Left forelimb (tissue), 1 donor: ENCODE data around the gene ZNF532.
"Not testable (repeated sequence)": the region's sequence is repeated elsewhere in the genome, so short reads cannot be mapped to it uniquely, and the experiment has no call there.

Experiments used
- DNase-seq: peaks from one replicate; pipeline ENCODE4 v3.0.0-alpha.2; 2018; ENCODE audit warnings: low spot score

ZNF532 gene

GRCh38 chr18:58864146-58865032 lies at the start of gene ZNF532:
Gene ZNF532 (plus strand): TSS chr18:58864877. CDS start in a region left out here.
- peak; percentile 76 for DNase-seq

- DNase-seq = no peak
Measured at GRCh38 chr18:58819051-58819450, 45.6 kb upstream of the ZNF532 start.

- no peak for DNase-seq
Measured at GRCh38 chr18:58820251-58820650, 44.4 kb upstream of the ZNF532 start.

GRCh38 chr18:58822944-58823343 lies 41.7 kb upstream of the ZNF532 start:
- no peak for DNase-seq

GRCh38 chr18:58823412-58823811 lies 41.3 kb upstream of the ZNF532 start:
- DNase-seq = no peak

GRCh38 chr18:58826926-58827325 lies 37.8 kb upstream of the ZNF532 start:
- DNase-seq = not testable (repeated sequence)

GRCh38 chr18:58827428-58827827 lies 37.2 kb upstream of the ZNF532 start:
- no peak for DNase-seq

GRCh38 chr18:58827886-58828285 lies 36.8 kb upstream of the ZNF532 start:
- no peak for DNase-seq

GRCh38 chr18:58828399-58829121 lies 36.1 kb upstream of the ZNF532 start:
- DNase-seq = no peak

- no peak for DNase-seq
Measured at GRCh38 chr18:58829263-58829662, 35.4 kb upstream of the ZNF532 start.

GRCh38 chr18:58829886-58830285 lies 34.8 kb upstream of the ZNF532 start:
- not testable (repeated sequence) for DNase-seq

GRCh38 chr18:58831606-58832005 lies 33.1 kb upstream of the ZNF532 start:
- no peak for DNase-seq

- no peak for DNase-seq
Measured at GRCh38 chr18:58838165-58838860, 26.4 kb upstream of the ZNF532 start.

GRCh38 chr18:58838946-58839345 lies 25.7 kb upstream of the ZNF532 start:
- no peak for DNase-seq

- no peak for DNase-seq
Measured at GRCh38 chr18:58842978-58843687, 21.5 kb upstream of the ZNF532 start.

- no peak for DNase-seq
Measured at GRCh38 chr18:58843688-58844035, 21.0 kb upstream of the ZNF532 start.

GRCh38 chr18:58844871-58845270 lies 19.8 kb upstream of the ZNF532 start:
- no peak for DNase-seq

- no peak for DNase-seq
Measured at GRCh38 chr18:58845928-58846724, 18.6 kb upstream of the ZNF532 start.

- DNase-seq = no peak
Measured at GRCh38 chr18:58847383-58848071, 17.1 kb upstream of the ZNF532 start.

GRCh38 chr18:58848685-58849084 lies 16.0 kb upstream of the ZNF532 start:
- DNase-seq = no peak
